Measurements from ENCODE around the gene PRRT4. TPM values are rescaled to one million over a fixed set of nuclear protein-coding genes. Genes with fewer than 3 reads are reported as not detected.

PRRT4 gene
- total and polyA plus RNA-seq, 2 of the 13 experiments (the other 11 are each of a cell fraction or from before 2014, with no cell fraction given) = not detected

DNA sequence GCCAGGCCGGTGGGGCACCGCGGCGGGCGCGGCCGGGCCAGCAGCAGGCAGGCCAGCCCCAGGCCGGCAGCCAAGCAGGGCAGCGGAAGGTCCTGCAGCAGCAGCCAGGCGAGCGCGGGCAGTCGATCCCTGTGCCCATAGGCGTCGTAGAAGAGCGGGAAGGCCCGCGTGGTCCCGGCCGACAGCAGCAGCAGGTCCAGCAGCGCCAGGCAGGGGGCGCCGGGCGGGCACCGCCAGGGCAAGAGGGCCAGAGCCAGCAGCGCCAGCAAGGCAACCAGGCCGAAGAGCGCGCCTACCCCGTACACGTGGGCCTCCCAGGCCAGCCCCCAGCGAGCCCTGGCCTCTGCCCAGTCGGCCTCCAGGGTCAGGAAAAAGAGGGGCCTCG is 9.3 kb downstream of the PRRT4 start (continued):
- TF ChIP-seq CTCF (CRISPR knock-in tag; IDR thresholded peaks at IDR 0.05) (peak; percentile 66), MTA3 (CRISPR knock-in tag; IDR thresholded peaks at IDR 0.05) (no peak), CHCHD3 (CRISPR knock-in tag; IDR thresholded peaks at IDR 0.05) (no peak), MAZ (IDR thresholded peaks at IDR 0.05; ENCODE audit: borderline replicate concordance, low read depth, low read length) (no peak), MAZ (CRISPR knock-in tag; IDR thresholded peaks at IDR 0.05; ENCODE audit: low read depth) (no peak), PAX8 (CRISPR knock-in tag; IDR thresholded peaks at IDR 0.05; ENCODE audit: borderline replicate concordance) (no peak), HNRNPL (IDR thresholded peaks at IDR 0.05; ENCODE audit: low read depth, low read length) (0 out of 2 replicates have a peak, but pooled peaks have one; percentile 24), GTF2F1 (IDR thresholded peaks at IDR 0.05; ENCODE audit: low read length) (no peak), ZNF10 (CRISPR knock-in tag; IDR thresholded peaks at IDR 0.05; ENCODE audit: borderline replicate concordance, low read depth) (no peak), NR0B2 (CRISPR knock-in tag; IDR thresholded peaks at IDR 0.05) (no peak), ZNF766 (CRISPR knock-in tag; IDR thresholded peaks at IDR 0.05; ENCODE audit: borderline replicate concordance) (no peak), ZNF770 (CRISPR knock-in tag; IDR thresholded peaks at IDR 0.05) (peak; percentile 45; the same call in 1 of the 2 replicates), CAMTA2 (CRISPR knock-in tag; IDR thresholded peaks at IDR 0.05; ENCODE audit: borderline replicate concordance) (no peak), KDM2A (CRISPR knock-in tag; IDR thresholded peaks at IDR 0.05; ENCODE audit: borderline replicate concordance, low read depth) (no peak), ZFY (CRISPR knock-in tag; IDR thresholded peaks at IDR 0.05) (peak; percentile 55; the same call in 1 of the 2 replicates), HOXD1 (CRISPR knock-in tag; IDR thresholded peaks at IDR 0.05) (0 out of 2 replicates have a peak, but pooled peaks have one; percentile 32), SALL1 (CRISPR knock-in tag; IDR thresholded peaks at IDR 0.05) (peak; percentile 33; the same call in 1 of the 2 replicates)
- TF ChIP-seq, protein P1, sequence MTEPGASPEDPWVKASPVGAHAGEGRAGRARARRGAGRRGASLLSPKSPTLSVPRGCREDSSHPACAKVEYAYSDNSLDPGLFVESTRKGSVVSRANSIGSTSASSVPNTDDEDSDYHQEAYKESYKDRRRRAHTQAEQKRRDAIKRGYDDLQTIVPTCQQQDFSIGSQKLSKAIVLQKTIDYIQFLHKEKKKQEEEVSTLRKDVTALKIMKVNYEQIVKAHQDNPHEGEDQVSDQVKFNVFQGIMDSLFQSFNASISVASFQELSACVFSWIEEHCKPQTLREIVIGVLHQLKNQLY (CRISPR knock-in tag; IDR thresholded peaks at IDR 0.05) = no peak
- TF ChIP-seq, protein P2, sequence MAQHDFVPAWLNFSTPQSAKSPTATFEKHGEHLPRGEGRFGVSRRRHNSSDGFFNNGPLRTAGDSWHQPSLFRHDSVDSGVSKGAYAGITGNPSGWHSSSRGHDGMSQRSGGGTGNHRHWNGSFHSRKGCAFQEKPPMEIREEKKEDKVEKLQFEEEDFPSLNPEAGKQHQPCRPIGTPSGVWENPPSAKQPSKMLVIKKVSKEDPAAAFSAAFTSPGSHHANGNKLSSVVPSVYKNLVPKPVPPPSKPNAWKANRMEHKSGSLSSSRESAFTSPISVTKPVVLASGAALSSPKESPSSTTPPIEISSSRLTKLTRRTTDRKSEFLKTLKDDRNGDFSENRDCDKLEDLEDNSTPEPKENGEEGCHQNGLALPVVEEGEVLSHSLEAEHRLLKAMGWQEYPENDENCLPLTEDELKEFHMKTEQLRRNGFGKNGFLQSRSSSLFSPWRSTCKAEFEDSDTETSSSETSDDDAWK (CRISPR knock-in tag; IDR thresholded peaks at IDR 0.05) = no peak
- TF ChIP-seq, protein P3, sequence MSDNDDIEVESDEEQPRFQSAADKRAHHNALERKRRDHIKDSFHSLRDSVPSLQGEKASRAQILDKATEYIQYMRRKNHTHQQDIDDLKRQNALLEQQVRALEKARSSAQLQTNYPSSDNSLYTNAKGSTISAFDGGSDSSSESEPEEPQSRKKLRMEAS (IDR thresholded peaks at IDR 0.05) = peak; percentile 96

Data from HepG2 (cell line).